Sciatic nerve (tissue), 2 donors: ENCODE results near the gene HYOU1. TPM values are rescaled to one million over a fixed set of nuclear protein-coding genes. Genes with fewer than 3 reads are reported as not detected.
"Not testable (repeated sequence)": the region's sequence is repeated elsewhere in the genome, so short reads cannot be mapped to it uniquely, and the experiment has no call there.

Source experiments
- ATAC-seq: fragments of 200-7000 bp; cut with Tn5 transposase; one replicate; pipeline ENCODE4 v1.9.1; 2020; ENCODE audit warnings: mild to moderate bottlenecking, moderate library complexity
- DNase-seq: peaks from one replicate; pipeline ENCODE4 v3.0.0-alpha.2; 2020; ENCODE audit warnings: low spot score
- intact Hi-C: fragments of 100-400 bp; cut with DNase I; formaldehyde crosslinking; loops from one replicate; pipeline ENCODE4 v1.14.2; 2022
- total RNA-seq: library from RNA; stranded (reverse); fragmentation: NEBNext Ultra II Directional; extraction: Animal tissue kit (Norgen Biotek cat#: 25700); gene quantifications from one replicate; pipeline ENCODE4 v1.2.1, GENCODE V29; 2021
- donor health status: DM: no; HTN: no; CAD: no.
- donor health status: DM: no; HTN: no; CAD: no.

Gene HYOU1
- 107 TPM for total RNA-seq

GRCh38 chr11:119057000-119057769 is at the start of gene HYOU1:
Gene HYOU1 (minus strand): TSS chr11:119057205. CDS start chr11:119056160, 1,045 bp downstream.
- ATAC-seq (peak; percentile 99), DNase-seq (peak; percentile 99)
- intact Hi-C loops, result no loop called here

- intact Hi-C loops, result no loop called here
- ATAC-seq, result no peak
These were observed 46.8 kb upstream of the HYOU1 start for GRCh38 chr11:119103793-119104192.

GRCh38 chr11:119103161-119103664 is 46.2 kb upstream of the HYOU1 start:
- intact Hi-C loops, ATAC-seq, DNase-seq: not testable (repeated sequence)

More at GRCh38 chr11:119103793-119104192, 46.8 kb upstream of the HYOU1 start:
- no peak for DNase-seq

- peak; percentile 96 for ATAC-seq
- DNase-seq, result peak; percentile 91
- intact Hi-C loops, result no loop called here
These were observed 44.9 kb upstream of the HYOU1 start, which contains the start of gene DPAGT1 for GRCh38 chr11:119101759-119102423. Gene DPAGT1 (minus strand): TSS chr11:119101853. CDS start chr11:119101655, 198 bp downstream.

GRCh38 chr11:119100994-119101758 is 44.2 kb upstream of the HYOU1 start:
- ATAC-seq (peak; percentile 4), DNase-seq (no peak)
- intact Hi-C loops, result no loop called here

GRCh38 chr11:119100246-119100970 is 43.4 kb upstream of the HYOU1 start:
- intact Hi-C loops, result no loop called here
- DNase-seq (no peak), ATAC-seq (no peak)

- DNase-seq, result no peak
- ATAC-seq, result no peak
- intact Hi-C loops, result no loop called here
These were observed 42.7 kb upstream of the HYOU1 start for GRCh38 chr11:119099711-119100110.

DNA sequence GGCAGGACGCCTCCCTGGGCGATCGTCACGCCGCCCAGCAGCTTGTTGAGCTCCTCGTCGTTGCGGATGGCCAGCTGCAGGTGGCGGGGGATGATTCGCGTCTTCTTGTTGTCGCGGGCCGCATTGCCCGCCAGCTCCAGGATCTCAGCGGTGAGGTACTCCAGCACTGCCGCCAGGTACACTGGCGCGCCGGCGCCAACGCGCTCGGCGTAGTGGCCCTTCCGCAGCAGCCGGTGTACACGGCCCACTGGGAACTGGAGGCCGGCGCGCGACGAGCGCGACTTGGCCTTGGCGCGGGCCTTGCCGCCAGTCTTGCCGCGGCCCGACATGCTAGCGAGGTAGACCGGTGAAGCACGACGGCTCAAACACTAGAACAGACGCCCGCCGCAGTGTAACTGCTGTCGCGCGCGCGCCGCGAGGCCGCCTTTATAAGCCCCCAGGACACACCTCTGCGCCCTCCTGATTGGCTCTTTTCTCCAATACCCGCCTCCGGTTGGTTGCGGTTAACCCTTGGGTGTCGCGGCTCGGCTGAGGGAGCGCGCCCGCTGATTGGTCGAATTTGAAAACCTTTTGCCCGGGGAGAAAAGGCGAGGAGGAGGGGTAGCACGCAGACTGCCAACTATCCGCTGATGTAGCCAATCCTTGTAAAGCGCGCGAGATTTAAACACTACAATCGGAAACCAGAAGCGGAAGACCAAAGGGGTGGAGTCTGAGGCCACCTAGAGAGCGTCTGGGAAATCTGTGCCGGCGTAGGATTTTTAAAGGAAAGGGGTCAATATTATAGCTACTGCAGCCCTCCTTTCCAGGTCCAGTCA is 38.3 kb upstream of the HYOU1 start:
- intact Hi-C loops, result no loop called here
- DNase-seq, result peak; percentile 99
- ATAC-seq, result peak; percentile 98

GRCh38 chr11:119094816-119095065 is 37.7 kb upstream of the HYOU1 start:
- intact Hi-C loops, result no loop called here
- DNase-seq, result peak; percentile 85

GRCh38 chr11:119093942-119094815 is 37.2 kb upstream of the HYOU1 start:
- ATAC-seq (peak; percentile 0), DNase-seq (no peak)
- intact Hi-C loops, result no loop called here

More at GRCh38 chr11:119094816-119095065, 37.7 kb upstream of the HYOU1 start:
- ATAC-seq, result peak; percentile 73

GRCh38 chr11:119092880-119093842 is 36.2 kb upstream of the HYOU1 start:
- DNase-seq, result no peak
- intact Hi-C loops, result no loop called here

DNA sequence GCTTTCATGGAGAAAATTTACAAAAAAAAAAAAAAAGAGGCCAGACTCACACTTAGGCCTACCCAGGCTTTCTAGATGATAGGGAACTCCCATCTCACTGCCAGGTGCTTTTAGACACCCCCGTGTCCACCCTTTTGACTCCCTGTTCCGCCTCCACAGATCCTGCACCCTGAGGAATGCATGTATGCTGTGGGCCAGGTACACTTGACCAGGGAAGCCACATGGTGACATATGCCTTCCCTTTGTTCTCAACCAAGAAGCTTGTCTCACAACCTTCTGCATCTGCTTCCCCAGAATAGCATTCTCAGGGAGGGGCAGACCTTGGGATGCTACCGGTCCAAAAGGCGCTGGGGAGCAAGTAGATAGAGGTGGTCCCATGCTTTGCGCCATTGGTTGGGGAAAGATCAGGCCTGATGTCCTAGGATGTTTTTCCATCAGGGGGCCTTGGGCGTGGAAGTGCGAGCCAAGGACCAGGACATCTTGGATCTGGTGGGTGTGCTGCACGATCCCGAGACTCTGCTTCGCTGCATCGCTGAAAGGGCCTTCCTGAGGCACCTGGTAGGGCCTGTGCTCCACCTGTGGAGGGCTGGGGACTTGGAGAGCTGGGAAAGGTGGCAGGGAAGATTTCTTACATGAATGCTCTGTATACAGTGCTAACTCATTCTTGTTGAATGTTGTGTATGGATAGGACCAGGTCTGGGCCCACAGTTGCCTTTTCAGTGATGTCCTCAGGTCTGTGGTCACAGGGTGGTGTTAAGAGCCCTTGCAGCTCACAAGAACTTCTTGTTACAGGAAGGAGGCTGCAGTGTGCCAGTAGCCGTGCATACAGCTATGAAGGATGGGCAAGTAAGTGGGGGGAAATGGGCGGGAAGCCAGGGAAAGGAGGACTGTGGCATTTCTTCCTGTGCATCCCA is 35.2 kb upstream of the HYOU1 start:
- DNase-seq, result no peak
- intact Hi-C loops, result no loop called here
- no peak for ATAC-seq

More at GRCh38 chr11:119092880-119093842, 36.2 kb upstream of the HYOU1 start:
- no peak for ATAC-seq

DNA sequence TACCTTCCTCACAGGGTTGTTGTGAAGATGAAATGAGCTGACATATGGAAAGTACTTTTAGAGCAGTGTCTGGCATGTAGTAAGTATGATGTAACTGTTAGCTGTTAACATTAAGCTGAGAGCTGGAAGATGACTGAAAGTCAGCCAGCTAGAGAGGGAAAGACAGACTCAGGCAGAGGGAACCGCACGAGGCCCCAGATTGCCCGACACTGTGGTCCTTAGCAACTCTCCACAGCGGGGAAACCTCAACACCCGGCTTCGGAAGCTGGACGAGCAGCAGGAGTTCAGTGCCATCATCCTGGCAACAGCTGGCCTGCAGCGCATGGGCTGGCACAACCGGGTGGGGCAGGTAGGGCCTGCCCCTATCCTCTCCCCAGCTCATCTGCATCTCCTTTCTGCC is 34.2 kb upstream of the HYOU1 start:
- DNase-seq (no peak), ATAC-seq (no peak)
- intact Hi-C loops, result no loop called here

DNA sequence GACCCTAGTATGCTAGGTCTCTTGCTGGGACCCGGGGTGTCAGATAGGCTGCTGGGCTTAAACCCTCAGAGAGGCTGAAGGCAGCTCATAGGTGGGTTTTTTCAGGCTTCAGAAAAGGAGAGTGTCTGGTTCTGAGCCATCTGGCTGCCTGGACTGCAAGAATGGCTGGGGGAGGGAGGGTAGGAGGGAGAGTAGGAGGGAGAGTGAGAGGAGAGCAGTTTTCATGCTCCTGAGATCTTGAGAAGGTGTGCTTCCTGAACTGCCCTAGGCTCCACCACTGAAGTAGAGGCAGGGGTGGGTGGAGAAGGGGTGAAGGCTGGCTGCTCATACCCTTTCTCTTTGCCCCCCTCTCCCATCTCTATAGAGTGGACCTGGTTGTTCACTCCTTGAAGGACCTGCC is 32.3 kb upstream of the HYOU1 start:
- DNase-seq (no peak), ATAC-seq (no peak)
- intact Hi-C loops, result no loop called here

DNA sequence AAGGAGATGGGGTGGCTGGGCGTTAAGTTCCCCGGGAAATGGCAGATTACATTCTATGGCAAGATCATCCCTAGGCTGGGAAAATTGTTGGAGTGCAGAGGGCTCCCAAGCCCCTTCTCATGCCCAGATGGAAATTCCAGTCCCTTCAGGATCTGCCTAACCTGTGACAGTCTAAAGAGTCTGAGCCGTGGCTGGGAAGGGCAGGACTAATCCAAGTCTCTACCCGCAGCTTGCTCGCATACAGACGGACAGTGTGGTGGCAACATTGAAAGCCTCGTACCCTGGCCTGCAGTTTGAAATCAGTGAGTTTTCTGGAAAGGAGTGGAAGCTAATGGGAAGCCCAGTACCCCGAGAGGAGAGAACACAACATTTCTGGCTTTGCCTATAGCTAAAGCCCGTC is 31.4 kb upstream of the HYOU1 start:
- intact Hi-C loops, result no loop called here
- DNase-seq, result no peak
- ATAC-seq, result no peak
